HG03280 (cell line): ENCODE data around the gene SGPP2.
A peak's percentile ranks its signal among the peaks of the same experiment; 100 is the strongest.

ENCODE experiments used
- ATAC-seq: cut with Tn5 transposase; IDR thresholded peaks from one replicate; pipeline ENCODE4 v1.9.1; 2021; ENCODE audit warnings: mild to moderate bottlenecking, moderate library complexity; ENCODE audit not compliant: unreplicated experiment

SGPP2 gene

DNA sequence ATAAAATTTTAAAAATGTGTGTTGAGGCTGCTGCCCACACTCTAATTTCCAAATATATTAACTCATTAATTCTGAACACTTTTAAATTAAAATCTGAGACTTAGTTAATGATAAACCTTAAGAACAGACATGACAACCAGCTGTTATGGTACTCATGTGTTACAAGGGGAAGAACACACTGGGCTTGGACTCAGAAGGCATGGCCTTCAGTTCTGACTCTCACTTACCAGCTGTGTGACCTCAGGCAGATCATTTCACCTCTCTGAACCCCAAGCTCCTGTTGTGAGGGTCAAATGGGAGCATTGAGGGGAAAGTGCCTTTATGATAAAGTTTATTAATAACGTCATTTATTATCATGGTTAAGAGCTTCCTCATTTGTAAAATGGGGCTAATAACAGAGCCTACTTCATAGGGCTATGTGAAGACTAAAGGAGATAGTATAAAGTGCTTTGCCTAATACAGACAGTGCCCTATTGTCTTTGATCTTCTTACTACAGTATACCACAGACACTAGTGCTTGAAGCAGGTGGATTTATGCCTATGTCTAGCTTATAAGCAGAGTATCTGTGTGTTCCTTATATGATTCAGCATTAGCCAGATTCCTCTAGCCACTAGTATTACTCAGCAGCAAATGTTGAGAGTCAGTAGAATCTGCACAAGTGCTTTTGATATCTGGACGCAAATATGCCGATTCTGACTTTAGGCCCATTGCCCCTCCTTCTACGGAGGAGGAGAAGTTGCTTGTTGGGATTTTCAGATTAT, 99.6 kb downstream of the SGPP2 start:
- peak; percentile 45 for ATAC-seq

DNA sequence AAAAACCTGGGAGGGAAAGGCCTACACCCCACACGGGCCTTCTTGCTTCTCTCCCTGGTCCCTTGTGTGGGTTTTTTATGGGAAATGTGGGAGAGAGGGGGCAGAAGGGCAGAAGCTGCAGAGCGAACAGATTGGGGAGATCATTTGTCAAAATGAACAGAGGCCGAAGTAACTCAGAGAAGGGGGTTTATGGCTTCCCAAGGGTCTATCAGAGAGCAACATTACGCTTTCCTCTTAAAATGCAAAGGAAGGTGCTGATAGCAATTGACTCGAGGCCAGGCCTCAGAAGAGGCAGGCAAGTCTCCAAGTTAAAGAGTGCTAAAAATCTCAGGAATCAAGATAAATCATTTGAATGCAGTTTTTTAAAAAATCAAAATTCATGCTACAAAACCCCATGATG, 101.5 kb downstream of the SGPP2 start:
- ATAC-seq = no peak

DNA sequence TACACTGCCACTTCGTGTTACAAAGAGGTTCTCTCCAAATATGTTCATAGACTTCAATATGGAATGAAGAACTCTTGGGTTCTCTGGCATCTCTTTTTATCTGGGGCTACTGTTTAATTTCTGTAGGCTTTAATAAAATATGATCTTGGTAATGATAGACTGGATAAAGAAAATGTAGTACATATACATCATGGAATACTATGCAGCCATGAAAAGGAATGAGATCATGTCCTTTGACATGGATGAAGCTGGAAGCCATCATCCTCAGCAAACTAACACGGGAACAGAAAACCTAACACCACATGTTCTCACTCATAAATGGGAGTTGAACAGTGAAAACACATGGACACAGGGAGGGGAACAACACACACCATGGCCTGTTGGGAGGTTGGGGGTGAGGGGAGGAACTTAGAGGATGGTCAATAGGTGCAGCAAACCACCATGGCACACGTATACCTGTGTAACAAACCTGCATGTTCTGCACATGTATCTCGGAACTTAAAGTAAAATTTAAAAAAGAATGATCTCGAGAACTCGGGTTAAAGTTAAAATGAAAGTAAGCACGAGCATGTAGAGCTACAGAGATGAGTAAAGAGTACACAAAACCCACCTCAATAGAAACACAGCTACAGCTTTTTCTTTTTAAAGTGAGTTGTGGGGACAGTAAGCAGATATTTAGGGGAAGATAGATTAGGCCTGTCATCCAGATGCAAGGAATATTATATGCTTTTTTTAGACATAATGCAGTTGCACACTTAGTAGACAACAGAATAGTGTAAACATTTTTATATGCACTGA, 102.3 kb downstream of the SGPP2 start:
- ATAC-seq = peak; percentile 34

DNA sequence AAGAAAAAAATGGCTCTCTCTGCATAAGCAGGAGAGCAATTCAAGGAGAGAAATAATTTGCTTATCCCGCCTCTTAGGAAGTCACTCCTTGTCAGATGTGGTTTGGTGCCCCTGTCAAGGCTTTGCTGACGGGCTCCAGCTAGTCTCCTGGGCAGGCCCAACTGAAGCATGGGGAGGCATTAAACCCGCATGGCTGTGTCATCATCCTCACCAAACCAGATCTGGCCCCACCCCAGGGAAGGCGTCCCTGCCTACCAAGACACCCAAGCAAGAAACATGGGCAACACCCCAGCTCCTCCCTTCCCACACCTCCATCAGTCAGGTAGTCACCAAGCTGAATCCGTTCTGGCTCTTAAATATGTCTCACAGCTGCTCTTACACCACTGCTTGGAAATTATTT, 108.0 kb downstream of the SGPP2 start:
- ATAC-seq = no peak

DNA sequence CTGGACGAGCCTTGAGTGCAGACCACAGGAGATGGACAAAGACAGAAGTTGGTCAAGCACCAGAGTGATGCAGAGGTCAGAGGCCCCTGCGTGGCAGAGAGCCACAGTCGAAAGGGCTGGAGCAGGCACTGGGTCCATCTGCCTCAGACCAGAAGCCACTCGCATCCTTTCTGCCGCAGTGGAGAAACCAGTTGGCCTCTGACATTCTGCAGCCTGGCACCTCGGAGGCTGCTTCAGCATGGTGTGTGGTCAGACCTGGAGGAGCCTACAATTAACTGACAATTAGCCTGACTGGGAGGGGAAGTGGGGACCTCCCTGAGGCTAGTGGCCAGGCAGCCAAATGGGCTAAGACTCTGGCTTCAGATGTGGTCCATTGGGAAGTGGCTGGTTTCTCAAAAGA, 111.1 kb downstream of the SGPP2 start:
- ATAC-seq = no peak

DNA sequence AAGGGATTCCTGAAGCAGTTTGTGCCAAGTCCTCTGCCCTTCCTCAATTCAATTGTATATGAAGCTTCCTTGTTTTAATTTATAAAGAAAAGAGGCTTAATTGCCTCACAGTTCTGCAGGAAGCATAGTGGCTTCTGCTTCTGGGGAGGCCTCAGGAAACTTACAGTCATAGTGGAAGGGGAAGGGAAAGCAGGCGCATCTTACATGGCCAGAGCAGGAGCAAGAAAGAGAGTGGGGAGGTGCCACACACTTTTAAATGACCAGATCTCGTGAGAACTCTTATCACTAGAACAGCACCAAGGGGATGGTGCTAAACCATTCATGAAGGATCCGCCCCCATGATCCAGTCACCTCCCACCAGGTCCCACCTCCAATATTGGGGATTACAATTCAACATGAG, 114.2 kb downstream of the SGPP2 start:
- ATAC-seq = no peak

DNA sequence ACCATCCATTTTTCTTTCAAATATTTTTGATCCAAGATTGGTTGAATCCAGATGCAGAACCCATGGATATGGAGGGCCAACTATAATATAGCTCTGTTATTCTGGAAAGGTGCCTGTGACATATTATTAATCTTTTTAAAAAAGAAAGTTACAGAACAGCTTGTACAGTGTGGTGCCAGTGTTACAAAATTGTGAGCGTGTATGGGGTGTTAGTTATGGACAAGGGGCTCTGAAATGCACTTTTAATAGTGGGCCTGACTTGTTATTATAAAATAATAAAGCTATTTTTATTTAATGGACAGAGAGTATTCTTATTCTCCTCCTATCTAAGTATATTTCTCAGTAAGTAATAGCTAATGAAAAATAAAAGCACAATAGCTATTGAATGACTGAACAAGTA, 120.3 kb downstream of the SGPP2 start:
- ATAC-seq = no peak

DNA sequence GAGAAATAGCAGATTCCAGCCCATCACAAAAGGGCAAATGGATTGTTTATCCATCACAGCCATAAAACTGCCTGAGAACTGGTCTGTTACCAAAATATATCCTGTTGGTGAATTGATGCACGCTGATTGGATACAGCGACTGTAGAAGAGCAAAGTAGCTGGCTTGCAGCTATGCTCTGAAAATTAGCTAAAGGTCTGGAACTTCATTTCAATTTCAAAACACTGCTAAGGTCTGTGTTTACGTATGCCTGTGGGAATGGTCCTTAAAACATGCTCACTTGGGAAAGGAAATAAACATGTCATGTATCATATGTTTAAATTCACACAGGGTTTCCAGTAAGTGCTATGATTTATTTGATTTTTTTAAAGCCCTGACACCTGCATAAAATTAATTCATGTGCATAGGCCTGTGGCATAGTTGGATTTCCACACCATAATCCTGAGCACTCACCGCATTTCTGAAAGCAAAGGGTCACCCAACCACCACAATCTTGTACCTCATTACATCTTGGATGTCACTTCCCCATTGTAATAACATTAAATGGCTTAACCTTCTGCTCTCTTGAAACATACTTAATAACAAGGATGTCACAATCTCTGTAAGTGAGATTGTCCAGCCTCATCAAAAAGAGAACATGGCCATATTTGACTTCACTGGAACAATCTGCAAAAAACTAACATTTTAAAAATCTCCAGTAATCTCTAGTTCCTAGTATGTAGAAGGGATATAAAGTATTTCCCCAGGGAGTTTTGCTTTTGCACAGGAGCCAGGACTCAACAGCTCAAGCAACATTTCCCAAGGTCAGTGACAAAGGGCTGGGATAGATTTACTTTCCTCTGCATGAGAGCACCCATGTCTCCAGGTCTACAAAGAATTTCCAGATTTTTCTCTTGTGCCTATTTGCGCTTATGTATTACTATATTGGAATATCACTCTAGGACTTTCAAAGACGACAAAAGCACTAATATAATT, 121.8 kb downstream of the SGPP2 start:
- no peak for ATAC-seq

DNA sequence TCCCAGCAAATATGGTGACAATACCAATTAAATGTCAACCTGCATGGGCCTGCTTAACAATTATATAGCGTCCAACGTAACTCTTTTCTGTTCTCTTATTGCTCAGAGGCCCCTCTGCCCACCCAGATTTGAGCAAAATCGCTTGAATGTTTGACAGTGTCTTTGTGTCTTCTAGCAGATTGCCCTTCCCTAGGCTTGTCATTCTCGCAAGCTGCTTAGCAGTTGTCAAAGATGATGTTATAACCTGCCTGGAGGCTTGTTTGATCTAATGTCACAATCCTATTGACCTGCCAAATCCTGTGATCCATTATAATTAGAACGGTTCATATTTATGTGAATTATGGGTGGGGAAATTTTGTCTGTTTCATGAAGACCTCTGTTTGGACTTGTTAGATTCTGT, 122.7 kb downstream of the SGPP2 start:
- ATAC-seq = no peak

DNA sequence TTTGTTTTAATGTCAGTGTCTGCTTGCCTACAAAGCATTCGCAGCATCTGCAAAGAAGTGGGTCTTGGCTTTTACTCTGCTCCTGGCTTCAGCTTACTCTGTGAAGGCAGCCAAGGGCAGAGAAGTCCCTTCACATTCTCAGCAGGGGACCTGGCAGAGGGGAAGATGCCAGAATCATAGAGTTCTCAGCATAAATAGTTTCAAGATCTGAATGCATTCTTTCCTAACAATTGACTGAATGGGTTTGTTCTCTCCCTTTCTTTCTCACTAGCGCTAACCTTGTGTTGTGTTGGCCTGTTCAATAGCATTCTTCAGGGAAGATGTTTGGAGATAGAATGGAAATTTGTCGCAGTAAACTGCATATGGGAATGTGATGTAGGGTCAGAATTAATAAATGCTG, 124.6 kb downstream of the SGPP2 start:
- ATAC-seq = no peak

DNA sequence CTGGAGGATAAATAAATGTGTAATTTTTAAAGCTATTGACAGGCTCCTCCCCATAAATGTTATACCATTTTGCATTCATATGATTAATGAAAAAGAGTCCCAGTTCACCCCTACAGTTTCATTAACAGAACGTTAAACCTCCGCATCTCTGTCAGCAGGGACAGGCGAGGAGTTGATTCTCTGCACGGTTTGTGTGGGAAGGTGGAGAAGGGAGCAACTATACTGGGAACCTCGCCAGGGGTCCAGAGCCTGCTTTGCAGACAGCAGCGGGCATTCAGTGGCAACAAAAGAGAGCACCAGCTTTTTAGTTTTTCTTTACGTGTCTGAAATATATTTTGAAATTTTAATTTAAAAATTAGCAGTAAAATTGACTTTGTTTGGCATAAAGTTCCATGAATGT, 130.2 kb downstream of the SGPP2 start:
- ATAC-seq = no peak

DNA sequence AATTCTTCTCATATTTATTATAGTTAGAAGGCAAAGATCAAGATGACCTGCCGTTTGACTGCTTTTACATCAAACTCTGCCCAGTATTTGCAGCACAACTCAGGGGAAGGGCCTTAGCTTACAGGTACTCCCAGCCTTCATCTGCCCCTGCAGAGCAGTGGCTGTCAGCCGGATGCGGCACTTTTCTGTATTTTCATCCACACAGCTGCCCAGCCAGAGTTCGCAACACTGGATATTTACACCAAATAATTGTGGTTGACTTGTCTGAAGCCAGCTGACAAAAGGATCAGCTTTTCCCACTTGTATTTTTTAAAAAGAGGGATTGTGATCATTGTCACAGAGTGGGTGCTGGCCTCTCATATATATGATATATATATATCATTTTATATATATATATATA, 136.8 kb downstream of the SGPP2 start:
- ATAC-seq = no peak

DNA sequence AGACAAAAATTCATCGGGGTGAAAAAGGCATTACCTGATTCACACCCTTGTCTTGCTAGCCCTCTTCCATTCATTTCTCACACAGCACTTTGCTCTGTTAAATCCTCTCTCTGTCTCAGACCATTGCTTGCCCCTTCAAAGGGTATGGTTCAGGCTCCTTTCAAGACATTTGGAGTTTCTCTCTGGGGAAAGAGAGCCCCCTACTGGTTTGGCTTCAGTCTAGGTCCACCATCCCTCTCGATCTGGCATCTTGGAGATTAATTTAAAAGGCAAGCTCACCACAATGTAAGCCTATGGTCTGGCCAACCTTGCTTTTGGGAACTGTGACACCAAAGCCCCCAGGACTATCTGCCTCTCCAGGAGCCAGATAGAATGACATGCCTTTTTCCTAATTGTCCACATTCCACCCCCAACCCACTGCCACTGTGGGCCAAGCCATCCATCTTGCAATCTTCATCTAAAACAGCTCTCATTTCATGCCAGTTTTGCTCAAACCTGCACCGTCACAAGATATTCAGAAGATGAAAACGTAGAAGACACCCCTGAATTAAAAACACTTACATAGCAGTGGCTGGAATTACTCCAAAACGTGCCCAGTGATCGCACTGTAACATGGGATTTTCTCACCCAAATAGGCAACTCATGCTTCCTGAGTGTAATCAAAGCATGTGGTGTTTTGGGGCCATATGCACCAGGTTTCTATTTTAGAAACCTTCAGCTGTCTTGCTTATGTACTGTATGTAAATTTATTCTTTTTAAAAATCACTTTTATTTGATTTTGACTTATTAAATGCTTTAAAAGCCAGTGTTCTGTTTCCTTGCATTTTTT, 137.7 kb downstream of the SGPP2 start:
- ATAC-seq = peak; percentile 83

DNA sequence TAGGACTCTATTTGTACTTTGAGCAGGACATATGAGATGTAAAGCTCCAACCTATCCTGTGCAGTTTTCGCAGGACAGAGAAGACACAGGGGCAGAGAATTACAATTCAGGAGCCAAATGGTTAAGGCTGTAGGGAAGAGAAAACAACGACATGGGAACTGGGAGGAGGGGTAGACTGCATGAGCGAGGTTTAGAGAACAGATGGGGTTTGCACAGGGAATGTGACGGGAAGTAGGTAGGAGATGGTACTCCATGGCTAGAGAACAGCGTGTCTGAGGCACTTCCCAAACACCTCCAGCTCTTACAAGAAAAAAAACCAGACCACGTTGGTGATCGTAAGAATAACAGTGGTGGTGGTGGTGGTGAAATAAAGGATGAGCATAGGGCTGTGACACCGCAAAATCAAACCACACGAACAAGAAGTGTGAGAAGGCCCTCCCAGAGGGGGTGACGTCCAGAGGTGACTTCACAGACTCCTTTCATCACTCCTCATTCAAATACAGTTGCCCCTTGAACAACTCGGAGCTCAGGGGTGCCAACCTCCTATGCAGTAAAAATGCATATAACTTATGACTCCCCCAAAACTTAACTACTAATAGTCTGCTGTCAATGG, 138.9 kb downstream of the SGPP2 start:
- ATAC-seq = no peak

DNA sequence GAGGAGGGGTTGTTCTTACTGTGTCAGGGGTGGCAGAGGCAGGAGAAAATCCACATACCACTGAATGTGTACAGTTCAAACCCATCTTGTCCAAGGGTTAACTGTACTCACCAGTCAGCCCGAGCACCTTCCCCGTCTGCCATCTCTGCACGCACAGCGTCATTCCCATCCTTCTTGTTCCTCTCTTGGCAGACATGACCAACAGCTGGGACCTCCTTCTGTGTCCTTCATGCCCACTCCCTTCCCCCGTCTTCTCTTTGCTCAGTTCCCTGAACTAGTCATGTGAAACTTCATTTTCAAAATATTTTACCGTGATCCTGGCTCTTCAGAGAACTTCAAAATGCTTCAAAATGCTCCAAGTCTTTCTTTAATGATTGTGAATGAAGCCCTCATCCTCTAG, 139.6 kb downstream of the SGPP2 start:
- ATAC-seq = no peak

DNA sequence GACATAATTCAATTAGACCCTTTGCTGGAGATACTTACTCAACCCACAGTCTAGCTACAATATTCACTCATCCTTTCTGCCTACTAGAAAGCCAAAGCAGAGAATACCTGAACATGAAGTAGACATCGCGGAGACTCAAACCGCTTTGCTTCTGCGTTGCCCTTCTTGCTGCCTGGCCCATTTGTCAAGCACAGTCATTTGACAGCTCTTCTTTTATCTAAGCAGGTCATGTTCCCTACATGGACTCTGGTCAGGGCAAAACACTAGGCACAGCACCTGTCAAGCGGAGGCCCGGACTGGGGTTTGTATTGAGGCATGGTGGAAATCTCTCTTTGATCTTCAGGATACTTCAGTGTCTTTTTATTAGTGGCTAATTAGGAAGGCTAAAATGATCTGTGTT, 141.9 kb downstream of the SGPP2 start:
- no peak for ATAC-seq

DNA sequence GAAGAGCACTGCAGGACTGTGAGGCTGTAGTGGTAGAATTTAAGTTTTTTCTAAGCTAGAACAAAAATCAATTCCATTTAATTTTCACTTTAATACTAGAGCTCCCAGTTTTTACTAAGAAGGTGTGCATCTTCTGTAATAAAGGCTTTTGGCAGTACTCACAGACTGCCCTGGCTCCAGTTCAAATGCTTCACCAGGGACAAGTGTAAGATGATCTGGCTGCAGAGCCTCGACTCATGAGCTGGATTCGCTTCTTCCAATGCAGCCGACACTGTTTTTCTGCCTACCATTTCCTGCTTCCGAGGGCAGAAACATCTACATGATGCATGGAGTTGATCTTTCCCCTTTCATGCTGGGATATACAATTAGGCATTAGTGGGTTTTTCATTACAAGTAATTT, 144.5 kb downstream of the SGPP2 start:
- ATAC-seq = no peak

DNA sequence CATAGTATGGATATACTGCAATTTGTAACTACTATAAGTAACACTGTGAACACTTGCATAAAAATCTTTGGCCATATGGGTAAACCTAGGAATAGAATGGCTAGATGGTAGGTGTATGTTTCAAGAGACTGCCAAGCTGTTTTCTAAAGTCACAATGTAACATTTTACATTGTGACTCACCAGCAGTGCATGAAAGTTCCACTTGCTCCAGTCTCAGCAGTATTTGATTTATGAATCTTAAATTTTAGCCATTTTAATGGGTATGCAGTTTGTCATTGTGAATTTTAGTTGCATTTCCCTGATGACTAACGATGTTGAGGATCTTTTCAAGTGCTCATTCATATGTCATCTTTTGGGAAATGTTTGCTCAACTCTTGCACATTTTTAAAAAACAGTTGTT, 145.5 kb downstream of the SGPP2 start:
- ATAC-seq = no peak

DNA sequence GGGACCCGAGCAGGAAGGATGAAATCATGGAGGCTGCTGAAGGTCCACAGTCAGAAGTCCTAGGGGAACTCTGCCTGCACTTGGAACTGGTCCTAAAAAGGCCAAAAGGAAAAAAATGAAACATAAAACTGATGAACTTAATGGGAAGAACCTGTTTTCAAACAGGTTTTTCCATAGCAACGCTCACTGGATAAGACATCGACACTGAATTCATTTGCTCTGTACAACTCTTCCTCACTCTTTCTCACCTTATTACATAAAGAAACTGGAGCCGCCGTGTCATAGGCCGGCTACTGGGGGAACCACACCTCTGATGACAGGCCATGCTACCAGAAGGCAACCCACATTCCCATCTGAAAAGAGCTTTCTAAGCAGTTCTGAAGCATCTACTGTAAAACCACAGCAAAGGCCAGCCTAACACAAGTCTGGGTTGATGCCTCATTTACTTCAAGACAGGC, 147.9 kb downstream of the SGPP2 start:
- no peak for ATAC-seq

DNA sequence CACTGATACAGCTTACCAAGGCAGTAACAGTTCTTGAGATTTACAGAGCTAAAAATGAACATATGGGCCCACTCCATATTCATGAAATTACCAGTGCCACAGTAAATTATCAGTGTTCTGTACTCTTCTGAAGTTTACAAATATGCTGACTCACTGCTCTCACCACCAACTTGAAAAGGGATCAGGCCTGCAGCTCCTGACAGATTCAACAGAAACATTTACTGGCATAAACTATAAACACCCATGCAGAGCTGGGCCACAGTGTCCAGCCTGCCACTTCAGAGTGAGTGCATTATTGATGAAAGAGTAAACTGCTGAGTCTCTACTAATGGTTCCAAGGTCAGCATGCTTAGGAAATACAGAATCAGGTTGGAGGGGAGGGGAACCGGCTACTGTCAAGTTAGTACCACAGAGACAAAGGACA, 148.4 kb downstream of the SGPP2 start:
- ATAC-seq = no peak
